H1 (cell line): ENCODE data around the gene CCDC178. TPM values are rescaled to one million over a fixed set of nuclear protein-coding genes. Genes with fewer than 3 reads are reported as not detected.

ENCODE experiments used
- CBX8 ChIP-seq: fragments of 300-800, 300-1000 bp; sonication (generic); IDR thresholded peaks from 2 replicates; pipeline ENCODE4 v1.7.1; 2016; ENCODE audit warnings: low read depth, low read length, borderline replicate concordance
- CTBP2 ChIP-seq: IDR thresholded peaks from 2 replicates; pipeline ENCODE4 v1.7.0; 2011; ENCODE audit warnings: borderline replicate concordance, mild to moderate bottlenecking, moderate library complexity, mixed read lengths, low read length; ENCODE audit not compliant: insufficient read depth, insufficient read length
- GTF2F1 ChIP-seq: IDR thresholded peaks from 2 replicates; pipeline ENCODE4 v1.6.1; 2012; ENCODE audit warnings: low read depth, low read length, improper control_type of control experiment, borderline replicate concordance
- KDM1A ChIP-seq: fragments of 200-600, 300-600 bp; sonication (generic); IDR thresholded peaks from 2 replicates; pipeline ENCODE4 v1.7.1; 2016; ENCODE audit warnings: mild to moderate bottlenecking, low read length, borderline replicate concordance
- KDM5A ChIP-seq: fragments of 200-600 bp; IDR thresholded peaks from 2 replicates; pipeline ENCODE4 v1.7.1; 2012; ENCODE audit warnings: mild to moderate bottlenecking, low read length, inconsistent platforms, mixed read lengths
- RFX5 ChIP-seq: IDR thresholded peaks from 2 replicates; pipeline ENCODE4 v1.6.1; 2011; ENCODE audit warnings: low read depth, low read length, improper control_type of control experiment, borderline replicate concordance
- RXRA ChIP-seq: IDR thresholded peaks from 2 replicates; pipeline ENCODE4 v1.6.1; 2011; ENCODE audit warnings: low read depth, mild to moderate bottlenecking, low read length, moderate library complexity; ENCODE audit not compliant: insufficient read depth
- SP2 ChIP-seq: IDR thresholded peaks from 2 replicates; pipeline ENCODE4 v1.6.1; 2012; ENCODE audit warnings: mild to moderate bottlenecking, low read length, inconsistent platforms
- SP4 ChIP-seq: IDR thresholded peaks from 2 replicates; pipeline ENCODE4 v1.6.1; 2012; ENCODE audit warnings: low read length, inconsistent platforms
- TAF7 ChIP-seq: optimal IDR thresholded peaks from 2 replicates; pipeline ENCODE3; 2011; ENCODE audit warnings: low read depth, mild to moderate bottlenecking, inconsistent platforms, low read length, moderate library complexity, borderline replicate concordance
- polyA plus RNA-seq, 7 experiments: library from polyadenylated mRNA; depleted of rRNA in 3 of 7; stranded (reverse) in 5 of 7; unstranded in 2 of 7; fragments of >200 nt in 5 of 7; fragments of 200-250 nt in 2 of 7; gene quantifications; 1 replicate in 5 of 7; 2 replicates in 1 of 7; 4 replicates in 1 of 7; pipeline versions ENCODE4 v1.2.1 to v1.2.3, GENCODE V29; 2011 to 2013; ENCODE audit warnings: missing spikeins in 2 of 7, mixed read lengths in 2 of 7
- total RNA-seq: library from RNA; stranded (reverse); fragmentation: NEBNext Ultra II Directional; extraction: Animal tissue kit (Norgen Biotek cat#: 25700); gene quantifications from 2 replicates; pipeline ENCODE4 v1.2.1, GENCODE V29; 2021
- TF ChIP-seq, protein P1 (sequence below): fragments of 300-600 bp; sonication (generic); IDR thresholded peaks from 2 replicates; pipeline ENCODE4 v1.7.1; 2012; ENCODE audit warnings: low read length, moderate library complexity, mild to moderate bottlenecking, inconsistent platforms; ENCODE audit not compliant: insufficient replicate concordance

The CCDC178 gene
- total and polyA plus RNA-seq, 2 of the 8 experiments (the other 6 are each of a cell fraction or from before 2014, with no cell fraction given), result not detected

GRCh38 chr18:33277431-33277830 is 163.1 kb downstream of the CCDC178 start (continued):
- TF ChIP-seq, protein P1, sequence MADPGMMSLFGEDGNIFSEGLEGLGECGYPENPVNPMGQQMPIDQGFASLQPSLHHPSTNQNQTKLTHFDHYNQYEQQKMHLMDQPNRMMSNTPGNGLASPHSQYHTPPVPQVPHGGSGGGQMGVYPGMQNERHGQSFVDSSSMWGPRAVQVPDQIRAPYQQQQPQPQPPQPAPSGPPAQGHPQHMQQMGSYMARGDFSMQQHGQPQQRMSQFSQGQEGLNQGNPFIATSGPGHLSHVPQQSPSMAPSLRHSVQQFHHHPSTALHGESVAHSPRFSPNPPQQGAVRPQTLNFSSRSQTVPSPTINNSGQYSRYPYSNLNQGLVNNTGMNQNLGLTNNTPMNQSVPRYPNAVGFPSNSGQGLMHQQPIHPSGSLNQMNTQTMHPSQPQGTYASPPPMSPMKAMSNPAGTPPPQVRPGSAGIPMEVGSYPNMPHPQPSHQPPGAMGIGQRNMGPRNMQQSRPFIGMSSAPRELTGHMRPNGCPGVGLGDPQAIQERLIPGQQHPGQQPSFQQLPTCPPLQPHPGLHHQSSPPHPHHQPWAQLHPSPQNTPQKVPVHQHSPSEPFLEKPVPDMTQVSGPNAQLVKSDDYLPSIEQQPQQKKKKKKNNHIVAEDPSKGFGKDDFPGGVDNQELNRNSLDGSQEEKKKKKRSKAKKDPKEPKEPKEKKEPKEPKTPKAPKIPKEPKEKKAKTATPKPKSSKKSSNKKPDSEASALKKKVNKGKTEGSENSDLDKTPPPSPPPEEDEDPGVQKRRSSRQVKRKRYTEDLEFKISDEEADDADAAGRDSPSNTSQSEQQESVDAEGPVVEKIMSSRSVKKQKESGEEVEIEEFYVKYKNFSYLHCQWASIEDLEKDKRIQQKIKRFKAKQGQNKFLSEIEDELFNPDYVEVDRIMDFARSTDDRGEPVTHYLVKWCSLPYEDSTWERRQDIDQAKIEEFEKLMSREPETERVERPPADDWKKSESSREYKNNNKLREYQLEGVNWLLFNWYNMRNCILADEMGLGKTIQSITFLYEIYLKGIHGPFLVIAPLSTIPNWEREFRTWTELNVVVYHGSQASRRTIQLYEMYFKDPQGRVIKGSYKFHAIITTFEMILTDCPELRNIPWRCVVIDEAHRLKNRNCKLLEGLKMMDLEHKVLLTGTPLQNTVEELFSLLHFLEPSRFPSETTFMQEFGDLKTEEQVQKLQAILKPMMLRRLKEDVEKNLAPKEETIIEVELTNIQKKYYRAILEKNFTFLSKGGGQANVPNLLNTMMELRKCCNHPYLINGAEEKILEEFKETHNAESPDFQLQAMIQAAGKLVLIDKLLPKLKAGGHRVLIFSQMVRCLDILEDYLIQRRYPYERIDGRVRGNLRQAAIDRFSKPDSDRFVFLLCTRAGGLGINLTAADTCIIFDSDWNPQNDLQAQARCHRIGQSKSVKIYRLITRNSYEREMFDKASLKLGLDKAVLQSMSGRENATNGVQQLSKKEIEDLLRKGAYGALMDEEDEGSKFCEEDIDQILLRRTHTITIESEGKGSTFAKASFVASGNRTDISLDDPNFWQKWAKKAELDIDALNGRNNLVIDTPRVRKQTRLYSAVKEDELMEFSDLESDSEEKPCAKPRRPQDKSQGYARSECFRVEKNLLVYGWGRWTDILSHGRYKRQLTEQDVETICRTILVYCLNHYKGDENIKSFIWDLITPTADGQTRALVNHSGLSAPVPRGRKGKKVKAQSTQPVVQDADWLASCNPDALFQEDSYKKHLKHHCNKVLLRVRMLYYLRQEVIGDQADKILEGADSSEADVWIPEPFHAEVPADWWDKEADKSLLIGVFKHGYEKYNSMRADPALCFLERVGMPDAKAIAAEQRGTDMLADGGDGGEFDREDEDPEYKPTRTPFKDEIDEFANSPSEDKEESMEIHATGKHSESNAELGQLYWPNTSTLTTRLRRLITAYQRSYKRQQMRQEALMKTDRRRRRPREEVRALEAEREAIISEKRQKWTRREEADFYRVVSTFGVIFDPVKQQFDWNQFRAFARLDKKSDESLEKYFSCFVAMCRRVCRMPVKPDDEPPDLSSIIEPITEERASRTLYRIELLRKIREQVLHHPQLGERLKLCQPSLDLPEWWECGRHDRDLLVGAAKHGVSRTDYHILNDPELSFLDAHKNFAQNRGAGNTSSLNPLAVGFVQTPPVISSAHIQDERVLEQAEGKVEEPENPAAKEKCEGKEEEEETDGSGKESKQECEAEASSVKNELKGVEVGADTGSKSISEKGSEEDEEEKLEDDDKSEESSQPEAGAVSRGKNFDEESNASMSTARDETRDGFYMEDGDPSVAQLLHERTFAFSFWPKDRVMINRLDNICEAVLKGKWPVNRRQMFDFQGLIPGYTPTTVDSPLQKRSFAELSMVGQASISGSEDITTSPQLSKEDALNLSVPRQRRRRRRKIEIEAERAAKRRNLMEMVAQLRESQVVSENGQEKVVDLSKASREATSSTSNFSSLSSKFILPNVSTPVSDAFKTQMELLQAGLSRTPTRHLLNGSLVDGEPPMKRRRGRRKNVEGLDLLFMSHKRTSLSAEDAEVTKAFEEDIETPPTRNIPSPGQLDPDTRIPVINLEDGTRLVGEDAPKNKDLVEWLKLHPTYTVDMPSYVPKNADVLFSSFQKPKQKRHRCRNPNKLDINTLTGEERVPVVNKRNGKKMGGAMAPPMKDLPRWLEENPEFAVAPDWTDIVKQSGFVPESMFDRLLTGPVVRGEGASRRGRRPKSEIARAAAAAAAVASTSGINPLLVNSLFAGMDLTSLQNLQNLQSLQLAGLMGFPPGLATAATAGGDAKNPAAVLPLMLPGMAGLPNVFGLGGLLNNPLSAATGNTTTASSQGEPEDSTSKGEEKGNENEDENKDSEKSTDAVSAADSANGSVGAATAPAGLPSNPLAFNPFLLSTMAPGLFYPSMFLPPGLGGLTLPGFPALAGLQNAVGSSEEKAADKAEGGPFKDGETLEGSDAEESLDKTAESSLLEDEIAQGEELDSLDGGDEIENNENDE, result no peak
- TF ChIP-seq TAF7 (no peak), KDM1A (no peak), RFX5 (no peak), SP4 (no peak), CBX8 (no peak), SP2 (no peak), CTBP2 (no peak), RXRA (no peak), GTF2F1 (no peak), KDM5A (no peak)
